ENCODE data around the gene ZNF326. TPM values are rescaled to one million over a fixed set of nuclear protein-coding genes. Genes with fewer than 3 reads are reported as not detected.
A peak's percentile ranks its signal among the peaks of the same experiment; 100 is the strongest.

ZNF326 gene
- total RNA-seq, 1 experiment from 2014 or later = 19.3 TPM

DNA sequence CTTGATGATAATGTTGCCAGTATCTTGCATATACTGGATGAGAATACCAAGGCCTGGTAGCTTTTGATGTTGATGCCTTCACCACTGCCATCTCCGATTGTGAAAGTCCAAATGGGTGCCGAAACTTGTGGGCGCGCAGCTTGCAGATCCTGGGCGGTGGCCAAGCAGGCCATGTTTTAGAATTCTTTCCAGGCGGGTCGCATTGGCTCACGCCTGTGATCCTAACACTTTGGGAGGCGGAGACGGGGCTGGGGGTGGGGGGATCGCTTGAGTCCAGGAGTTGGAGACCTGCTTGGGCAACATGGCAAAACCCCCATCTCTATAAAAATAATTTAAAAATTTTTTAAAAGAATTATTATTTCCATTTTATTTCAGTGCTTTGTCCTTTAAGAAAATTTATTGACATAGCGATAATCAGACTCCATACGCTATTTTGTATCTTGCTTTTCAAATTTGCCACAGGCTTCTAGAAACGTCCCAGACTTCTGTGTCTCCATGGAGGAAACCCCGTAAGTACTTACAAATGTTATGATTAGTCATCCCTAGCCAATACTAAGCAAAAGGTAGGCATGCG is 592 bp upstream of the ZNF326 start:
- Histone ChIP-seq H3K79me2 (ENCODE audit: insufficient read depth, low read length) (peaks cover 43% of the 10 kb centered on the region), H3K4me2 (ENCODE audit: low read length) (peak overlapping the region; percentile 84), H3K9me3 (ENCODE audit: control insufficient read depth in 1 of 2, insufficient read depth in 1 of 2, low read depth in 1 of 2, low read length in 2 of 2) (no peaks in the 10 kb centered on the region), H3K27ac (ENCODE audit: low read depth, low read length) (peak overlapping the region; percentile 91), H2AFZ (ENCODE audit: low read depth, low read length, poor library complexity, severe bottlenecking) (no peak overlapping the region), H3K4me1 (ENCODE audit: control insufficient read depth in 1 of 2, insufficient read depth in 2 of 2, low read length in 2 of 2) (peaks cover 4 to 40% of the 10 kb centered on the region in 2 experiments; a peak in 3 of 4 replicates), H3K9me2 (ENCODE audit: insufficient read depth) (no peaks in the 10 kb centered on the region), H3K36me3 (ENCODE audit: control insufficient read depth in 1 of 2, insufficient read depth in 2 of 2, low read length in 2 of 2) (peaks cover 0 to 7% of the 10 kb centered on the region in 2 experiments; a peak in 1 of 4 replicates), H4K20me1 (ENCODE audit: insufficient read depth) (no peaks in the 10 kb centered on the region), H3K27me3 (ENCODE audit: insufficient read depth, low read length) (no peaks in the 10 kb centered on the region), H3K4me3 (replicated peaks in 1 of 2; ENCODE audit: low read depth in 1 of 2, low read length in 2 of 2) (peak overlapping the region; percentile 32 to 83), H3K9ac (ENCODE audit: low read length) (peak overlapping the region; percentile 86)
- ATAC-seq (no peak), DNase-seq (ENCODE audit: low read depth, low spot score) (no peak)
- ChIA-PET CTCF (no interaction called here), POLR2A (no interaction called here), RAD21 (ENCODE audit: low non-redundant PET in 1 of 2, low total read pairs in 2 of 2, uncharacterized antibody in 2 of 2, unreplicated experiment in 2 of 2) (no interaction called here)
- intact Hi-C loops (cut with micrococcal nuclease) = loop anchor here (10.0 kb wide), 2 partner anchors 360 to 470 kb away; partner anchors contain the start of genes LRRC8B and LRRC8C
- TSS peak; percentile 89 for BruUV-seq (replicated peaks)
- TF ChIP-seq TCF7L2 (IDR thresholded peaks at IDR 0.05; ENCODE audit: borderline replicate concordance, extremely low read depth, insufficient read depth, insufficient read length) (no peak), JUND (IDR thresholded peaks at IDR 0.05) (peak; percentile 38; the same call in 1 of the 2 replicates), FOSL1 (IDR thresholded peaks at IDR 0.05; ENCODE audit: low read depth) (0 out of 2 replicates have a peak, but pooled peaks have one; percentile 44), SP1 (IDR thresholded peaks at IDR 0.05; ENCODE audit: low read depth) (no peak), POLR2AphosphoS5 (IDR thresholded peaks at IDR 0.05; ENCODE audit: low read depth, low read length) (no peak), EZH2 (IDR thresholded peaks at IDR 0.05) (no peak)

DNA sequence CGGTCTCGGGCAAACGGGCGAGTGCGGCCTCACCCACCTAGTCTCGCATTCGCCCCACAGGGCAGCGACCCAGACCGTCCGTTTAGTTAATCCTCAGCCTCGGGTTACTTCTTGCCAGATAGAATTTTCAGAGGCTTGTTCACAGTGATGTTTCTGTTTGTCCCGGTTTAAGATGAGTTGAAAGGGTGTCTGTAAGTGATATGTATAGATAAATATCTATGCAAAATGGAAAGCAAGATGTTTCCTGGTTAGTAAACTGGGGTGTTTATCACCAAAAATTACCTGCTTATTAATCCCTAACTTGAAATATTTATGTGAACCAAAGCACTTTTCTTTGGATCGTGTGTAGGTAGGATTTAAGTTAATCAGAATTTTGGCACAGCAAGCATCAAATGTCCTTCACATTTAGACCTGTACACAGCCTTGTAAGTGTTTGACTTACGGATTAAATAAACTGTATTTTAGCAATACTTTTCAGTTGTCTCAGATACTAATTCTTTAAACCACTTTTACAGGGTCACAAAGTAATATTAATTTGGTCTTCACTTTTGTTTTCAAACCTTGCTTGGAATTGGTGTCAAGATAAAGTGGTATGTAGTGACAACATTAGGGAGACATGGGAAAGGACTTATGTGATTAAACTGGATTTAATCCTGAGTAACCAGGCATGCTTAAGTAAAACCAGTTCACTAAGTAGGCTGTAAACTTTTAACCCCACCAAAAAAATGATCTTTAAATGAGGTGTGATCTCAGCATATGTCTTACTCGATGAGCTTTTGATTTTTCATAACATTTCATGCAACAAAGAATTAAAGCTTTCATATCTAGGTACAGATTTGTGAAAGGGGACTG is 914 bp downstream of the ZNF326 start:
- intact Hi-C loops (cut with micrococcal nuclease) = loop anchor here (10.0 kb wide), 2 partner anchors 361 to 471 kb away; partner anchors contain the start of genes LRRC8B and LRRC8C
- H3K27ac ChIP-seq (ENCODE audit: low read depth, low read length) = peak overlapping the region; percentile 91
- ChIA-PET POLR2A (no interaction called here), RAD21 (ENCODE audit: low non-redundant PET in 1 of 2, low total read pairs in 2 of 2, uncharacterized antibody in 2 of 2, unreplicated experiment in 2 of 2) (no interaction called here), CTCF (no interaction called here)
- no peaks in the 10 kb centered on the region for H3K9me3 ChIP-seq (ENCODE audit: control insufficient read depth in 1 of 2, insufficient read depth in 1 of 2, low read depth in 1 of 2, low read length in 2 of 2)
- H2AFZ ChIP-seq (ENCODE audit: low read depth, low read length, poor library complexity, severe bottlenecking) = no peak overlapping the region
- ATAC-seq (no peak), DNase-seq (ENCODE audit: low read depth, low spot score) (no peak)
- peaks cover 0 to 7% of the 10 kb centered on the region in 2 experiments; a peak in 1 of 4 replicates for H3K36me3 ChIP-seq (ENCODE audit: control insufficient read depth in 1 of 2, insufficient read depth in 2 of 2, low read length in 2 of 2)
- H3K4me2 ChIP-seq (ENCODE audit: low read length) = peak overlapping the region; percentile 84
- H3K27me3 ChIP-seq (ENCODE audit: insufficient read depth, low read length) = no peaks in the 10 kb centered on the region
- TSS peak; percentile 55 for BruUV-seq (replicated peaks)
- peak overlapping the region; percentile 83 to 86 for H3K4me3 ChIP-seq (replicated peaks in 1 of 2; ENCODE audit: low read depth in 1 of 2, low read length in 2 of 2)
- peak overlapping the region; percentile 86 for H3K9ac ChIP-seq (ENCODE audit: low read length)
- peaks cover 4 to 30% of the 10 kb centered on the region in 2 experiments; a peak in 3 of 4 replicates for H3K4me1 ChIP-seq (ENCODE audit: control insufficient read depth in 1 of 2, insufficient read depth in 2 of 2, low read length in 2 of 2)
- TF ChIP-seq, protein P1, sequence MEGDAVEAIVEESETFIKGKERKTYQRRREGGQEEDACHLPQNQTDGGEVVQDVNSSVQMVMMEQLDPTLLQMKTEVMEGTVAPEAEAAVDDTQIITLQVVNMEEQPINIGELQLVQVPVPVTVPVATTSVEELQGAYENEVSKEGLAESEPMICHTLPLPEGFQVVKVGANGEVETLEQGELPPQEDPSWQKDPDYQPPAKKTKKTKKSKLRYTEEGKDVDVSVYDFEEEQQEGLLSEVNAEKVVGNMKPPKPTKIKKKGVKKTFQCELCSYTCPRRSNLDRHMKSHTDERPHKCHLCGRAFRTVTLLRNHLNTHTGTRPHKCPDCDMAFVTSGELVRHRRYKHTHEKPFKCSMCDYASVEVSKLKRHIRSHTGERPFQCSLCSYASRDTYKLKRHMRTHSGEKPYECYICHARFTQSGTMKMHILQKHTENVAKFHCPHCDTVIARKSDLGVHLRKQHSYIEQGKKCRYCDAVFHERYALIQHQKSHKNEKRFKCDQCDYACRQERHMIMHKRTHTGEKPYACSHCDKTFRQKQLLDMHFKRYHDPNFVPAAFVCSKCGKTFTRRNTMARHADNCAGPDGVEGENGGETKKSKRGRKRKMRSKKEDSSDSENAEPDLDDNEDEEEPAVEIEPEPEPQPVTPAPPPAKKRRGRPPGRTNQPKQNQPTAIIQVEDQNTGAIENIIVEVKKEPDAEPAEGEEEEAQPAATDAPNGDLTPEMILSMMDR (IDR thresholded peaks at IDR 0.05 in 2 of 3, conservative IDR thresholded peaks at IDR 0.05 in 1 of 3; ENCODE audit: borderline replicate concordance in 1 of 3, insufficient read depth in 1 of 3, low read depth in 2 of 3, low read length in 2 of 3) = no peak
- TF ChIP-seq EZH2phosphoT487 (IDR thresholded peaks at IDR 0.05; ENCODE audit: borderline replicate concordance) (no peak), FOSL1 (IDR thresholded peaks at IDR 0.05; ENCODE audit: low read depth) (no peak), EGR1 (IDR thresholded peaks at IDR 0.05; ENCODE audit: low read depth) (no peak), ELF1 (IDR thresholded peaks at IDR 0.05; ENCODE audit: borderline replicate concordance, low read depth) (no peak), RAD21 (IDR thresholded peaks at IDR 0.05; ENCODE audit: low read depth) (no peak)
- TF ChIP-seq, protein P2, sequence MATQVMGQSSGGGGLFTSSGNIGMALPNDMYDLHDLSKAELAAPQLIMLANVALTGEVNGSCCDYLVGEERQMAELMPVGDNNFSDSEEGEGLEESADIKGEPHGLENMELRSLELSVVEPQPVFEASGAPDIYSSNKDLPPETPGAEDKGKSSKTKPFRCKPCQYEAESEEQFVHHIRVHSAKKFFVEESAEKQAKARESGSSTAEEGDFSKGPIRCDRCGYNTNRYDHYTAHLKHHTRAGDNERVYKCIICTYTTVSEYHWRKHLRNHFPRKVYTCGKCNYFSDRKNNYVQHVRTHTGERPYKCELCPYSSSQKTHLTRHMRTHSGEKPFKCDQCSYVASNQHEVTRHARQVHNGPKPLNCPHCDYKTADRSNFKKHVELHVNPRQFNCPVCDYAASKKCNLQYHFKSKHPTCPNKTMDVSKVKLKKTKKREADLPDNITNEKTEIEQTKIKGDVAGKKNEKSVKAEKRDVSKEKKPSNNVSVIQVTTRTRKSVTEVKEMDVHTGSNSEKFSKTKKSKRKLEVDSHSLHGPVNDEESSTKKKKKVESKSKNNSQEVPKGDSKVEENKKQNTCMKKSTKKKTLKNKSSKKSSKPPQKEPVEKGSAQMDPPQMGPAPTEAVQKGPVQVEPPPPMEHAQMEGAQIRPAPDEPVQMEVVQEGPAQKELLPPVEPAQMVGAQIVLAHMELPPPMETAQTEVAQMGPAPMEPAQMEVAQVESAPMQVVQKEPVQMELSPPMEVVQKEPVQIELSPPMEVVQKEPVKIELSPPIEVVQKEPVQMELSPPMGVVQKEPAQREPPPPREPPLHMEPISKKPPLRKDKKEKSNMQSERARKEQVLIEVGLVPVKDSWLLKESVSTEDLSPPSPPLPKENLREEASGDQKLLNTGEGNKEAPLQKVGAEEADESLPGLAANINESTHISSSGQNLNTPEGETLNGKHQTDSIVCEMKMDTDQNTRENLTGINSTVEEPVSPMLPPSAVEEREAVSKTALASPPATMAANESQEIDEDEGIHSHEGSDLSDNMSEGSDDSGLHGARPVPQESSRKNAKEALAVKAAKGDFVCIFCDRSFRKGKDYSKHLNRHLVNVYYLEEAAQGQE (IDR thresholded peaks at IDR 0.05; ENCODE audit: low read depth) = no peak
- peaks cover 58% of the 10 kb centered on the region for H3K79me2 ChIP-seq (ENCODE audit: insufficient read depth, low read length)
- no peaks in the 10 kb centered on the region for H4K20me1 ChIP-seq (ENCODE audit: insufficient read depth)
- H3K9me2 ChIP-seq (ENCODE audit: insufficient read depth) = no peaks in the 10 kb centered on the region

Measured in HCT116 (cell line).